Right lobe of liver (tissue), 6 donors: ENCODE measurements around the gene TMEM123. TPM values are rescaled to one million over a fixed set of nuclear protein-coding genes. Genes with fewer than 3 reads are reported as not detected.

Experiments
- ATAC-seq, 4 donors: fragments of 200-7000 bp; cut with Tn5 transposase; one replicate each; pipeline ENCODE4 v1.9.1; 2020; ENCODE audit warnings: mild to moderate bottlenecking in 4 of 4, moderate library complexity in 4 of 4
- DNase-seq, 3 donors: peaks; one replicate each; pipeline ENCODE4 v3.0.0-alpha.2; 2020
- H3K27ac ChIP-seq, 3 donors: fragments of 200-600 bp; one replicate each; pipeline ENCODE4 v1.8.0; 2022
- H3K27me3 ChIP-seq, 2 donors: fragments of 200-600 bp; one replicate each; pipeline ENCODE4 v1.8.0; 2022
- H3K36me3 ChIP-seq, 4 donors: fragments of 200-600 bp; sonication (generic) in 1 of 4; one replicate each; pipeline versions ENCODE4 v1.5.1 to v1.8.0; 2017 to 2022; ENCODE audit warnings: control low read depth in 1 of 4
- H3K4me1 ChIP-seq, 4 donors: fragments of 200-600 bp; sonication (generic) in 1 of 4; one replicate each; pipeline versions ENCODE4 v1.5.1 to v1.8.0; 2017 to 2022; ENCODE audit warnings: control low read depth in 1 of 4
- H3K4me3 ChIP-seq, 3 donors: fragments of 200-600 bp; one replicate each; pipeline ENCODE4 v1.8.0; 2022
- H3K9me3 ChIP-seq, 4 donors: fragments of 200-600 bp; sonication (generic) in 1 of 4; one replicate each; pipeline versions ENCODE4 v1.5.1 to v1.8.0; 2017 to 2022; ENCODE audit warnings: control low read depth in 1 of 4
- CTCF ChIP-seq, 4 donors: fragments of 200-600 bp in 3 of 4; fragments of 450-650 bp in 1 of 4; IDR thresholded peaks; one replicate each; pipeline versions ENCODE4 v1.5.1 to v1.8.0; 2016 to 2022; ENCODE audit warnings: antibody characterized with exemption in 4 of 4, mild to moderate bottlenecking in 2 of 4
- POLR2A ChIP-seq: fragments of 450-650 bp; IDR thresholded peaks from one replicate; pipeline ENCODE4 v1.6.1; 2017; ENCODE audit warnings: antibody characterized with exemption, mild to moderate bottlenecking
- WGBS: methylation state at CpG from one replicate; pipeline ENCODE4 v1.1.6; 2018; ENCODE audit warnings: low coverage, low lambda C conversion rate; ENCODE audit not compliant: insufficient coverage; ENCODE audit errors: missing lambda C conversion rate; 5-methylcytosine and 5-hydroxymethylcytosine counted together
- intact Hi-C, 2 donors: fragments of 100-400 bp; cut with DNase I; formaldehyde crosslinking; loops; one replicate each; pipeline versions ENCODE4 v1.11.2 to v1.14.1; 2022
- total RNA-seq, 6 experiments: library from RNA; depleted of rRNA in 2 of 6; stranded (reverse); fragments of >200 nt in 2 of 6; fragmentation: NEBNext Ultra II Directional in 3 of 6; extraction: Animal tissue kit (Norgen Biotek cat#: 25700) in 3 of 6; gene quantifications; one replicate each; pipeline versions ENCODE4 v1.1.0 to v1.2.4, GENCODE V29; 2016 to 2023
- donor health status: DM: no; HTN: yes; CAD: no.
- donor health status: DM: no; HTN: no; CAD: no.
- donor health status: DM: no; HTN: no; CAD: no.
- donor health status: DM: no; HTN: yes; CAD: no.
- donor health status: DM: no; HTN: yes; CAD: no.

Gene TMEM123
- total RNA-seq, 6 experiments from 2014 or later = 173 to 557 (median 229) TPM

GRCh38 chr11:102491969-102492368 lies 39.4 kb upstream of the TMEM123 start:
- TF ChIP-seq POLR2A (no peak), CTCF (IDR thresholded peaks at IDR 0.05) (no peak)
- Histone ChIP-seq H3K9me3 (no peaks in the 10 kb centered on the region), H3K4me3 (no peak overlapping the region), H3K27me3 (no peaks in the 10 kb centered on the region), H3K4me1 (peaks cover 0 to 14% (median 6%) of the 10 kb centered on the region in 4 donors), H3K27ac (no peak overlapping the region), H3K36me3 (no peaks in the 10 kb centered on the region)
- DNase-seq (no peak), ATAC-seq (no peak)
- 90% methylated on average over 2 of the region's 2 CpGs for WGBS
- intact Hi-C loops = no loop called here

GRCh38 chr11:102489186-102490145 lies 36.9 kb upstream of the TMEM123 start:
- peaks cover 0 to 28% (median 6%) of the 10 kb centered on the region in 4 donors for H3K4me1 ChIP-seq
- H3K9me3 ChIP-seq = no peaks in the 10 kb centered on the region
- no peaks in the 10 kb centered on the region for H3K36me3 ChIP-seq
- intact Hi-C loops = no loop called here
- no peak overlapping the region for H3K27ac ChIP-seq
- ATAC-seq (no peak), DNase-seq (no peak)
- WGBS = 90% methylated on average over 5 of the region's 5 CpGs
- H3K27me3 ChIP-seq = no peaks in the 10 kb centered on the region
- no peak overlapping the region for H3K4me3 ChIP-seq
- TF ChIP-seq POLR2A (no peak), CTCF (IDR thresholded peaks at IDR 0.05) (no peak)

GRCh38 chr11:102488208-102488607 lies 35.6 kb upstream of the TMEM123 start:
- Histone ChIP-seq H3K36me3 (no peaks in the 10 kb centered on the region), H3K4me1 (peaks cover 0 to 21% (median 4%) of the 10 kb centered on the region in 4 donors), H3K27me3 (no peaks in the 10 kb centered on the region), H3K4me3 (no peak overlapping the region), H3K9me3 (no peaks in the 10 kb centered on the region), H3K27ac (no peak overlapping the region)
- intact Hi-C loops = no loop called here
- 80% methylated on average over 3 of the region's 3 CpGs for WGBS
- DNase-seq (no peak), ATAC-seq (no peak)
- TF ChIP-seq CTCF (IDR thresholded peaks at IDR 0.05) (no peak), POLR2A (no peak)

GRCh38 chr11:102487214-102487613 lies 34.6 kb upstream of the TMEM123 start:
- DNase-seq (no peak), ATAC-seq (no peak)
- intact Hi-C loops = no loop called here
- Histone ChIP-seq H3K27me3 (no peaks in the 10 kb centered on the region), H3K27ac (no peak overlapping the region), H3K4me3 (no peak overlapping the region), H3K36me3 (no peaks in the 10 kb centered on the region), H3K4me1 (peaks cover 0 to 21% (median 4%) of the 10 kb centered on the region in 4 donors), H3K9me3 (no peaks in the 10 kb centered on the region)
- WGBS = 100% methylated on average over 1 of the region's 1 CpG
- TF ChIP-seq CTCF (IDR thresholded peaks at IDR 0.05) (no peak), POLR2A (no peak)
